ENCODE results near the gene MT1E. TPM values are rescaled to one million over a fixed set of nuclear protein-coding genes. Genes with fewer than 3 reads are reported as not detected.

The MT1E gene
- polyA plus RNA-seq, 1 experiment, result 153 TPM

DNA sequence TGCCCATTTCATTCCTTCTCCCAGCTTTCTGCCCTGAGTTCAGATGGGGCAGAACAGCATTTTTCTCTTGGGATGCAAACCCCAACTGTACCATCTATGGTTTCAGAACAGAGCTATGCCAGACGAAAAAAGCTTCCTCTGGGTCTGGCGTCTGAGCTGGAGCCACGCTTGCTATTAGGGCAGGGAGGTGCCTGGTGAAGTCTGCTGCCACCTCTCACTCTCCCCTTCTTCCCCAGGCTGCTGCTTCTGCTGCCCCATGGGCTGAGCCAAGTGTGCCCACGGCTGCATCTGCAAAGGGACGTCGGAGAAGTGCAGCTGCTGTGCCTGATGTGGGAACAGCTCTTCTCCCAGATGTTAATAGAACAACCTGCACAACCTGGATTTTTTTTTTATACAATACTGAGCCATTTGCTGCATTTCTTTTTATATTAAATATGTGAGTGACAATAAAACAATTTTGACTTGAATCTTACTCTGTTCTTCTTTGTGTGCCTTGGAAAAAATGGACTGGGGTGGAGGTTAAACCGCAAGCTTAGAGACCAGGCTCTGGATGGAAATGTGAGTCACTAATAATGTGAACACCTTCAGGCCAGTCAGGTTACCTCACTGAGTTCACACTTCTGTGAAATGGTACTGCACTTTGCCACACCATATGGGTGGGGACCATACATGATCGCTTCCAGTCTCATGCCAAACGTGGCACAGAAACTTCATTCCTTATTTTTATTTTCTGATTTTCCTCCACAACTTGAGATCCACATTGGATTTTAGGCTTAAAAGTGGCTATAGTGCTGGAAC lies 11.2 kb downstream of the MT1E start:
- Histone ChIP-seq H3K4me3 (ENCODE audit: low read depth, low read length) (no peak overlapping the region), H3K9me3 (ENCODE audit: control insufficient read depth, insufficient read depth, low read length) (no peaks in the 10 kb centered on the region; the same call in 1 of the 2 replicates), H3K27me3 (ENCODE audit: control insufficient read depth, insufficient read depth, low read length) (peaks cover 87% of the 10 kb centered on the region), H3K27ac (ENCODE audit: low read depth, low read length) (no peak overlapping the region)
- TF ChIP-seq CTCF (IDR thresholded peaks at IDR 0.05; ENCODE audit: low read depth, low read length), result no peak
- DNase-seq (ENCODE audit: low read depth, low spot score), result no peak
- ChIA-PET POLR2A (interaction anchor here (3.3 kb wide), 1 partner anchor 11 kb away, joined by 12 read pairs; the partner anchor contains the start of gene MT1E), CTCF (interaction anchor here (0.5 kb wide), 1 partner anchor 478 kb away, joined by 3 read pairs; no protein-coding TSS in a partner anchor)

- H3K27me3 ChIP-seq (ENCODE audit: control insufficient read depth, insufficient read depth, low read length), result peaks cover 83% of the 10 kb centered on the region
- H3K27ac ChIP-seq (ENCODE audit: low read depth, low read length), result no peak within 1 kb of the TSS
- peak within 1 kb of the TSS; percentile 59 for H3K4me3 ChIP-seq (ENCODE audit: low read depth, low read length)
- ChIA-PET POLR2A (no interaction called here), CTCF (no interaction called here)
- TF ChIP-seq CTCF (IDR thresholded peaks at IDR 0.05; ENCODE audit: low read depth, low read length), result no peak
- H3K9me3 ChIP-seq (ENCODE audit: control insufficient read depth, insufficient read depth, low read length), result no peaks in the 10 kb centered on the region; the same call in 1 of the 2 replicates
- DNase-seq (ENCODE audit: low read depth, low spot score), result no peak
Measured at GRCh38 chr16:56637814-56638750, 12.5 kb downstream of the MT1E start, which contains the start of gene MT1A. MT1A (plus strand) TSS chr16:56638666; CDS start chr16:56638739, 73 bp downstream.

GRCh38 chr16:56639045-56639444 lies 13.5 kb downstream of the MT1E start:
- CTCF ChIA-PET, result interaction anchor here (1.0 kb wide), 1 partner anchor 125 kb away, joined by 3 read pairs; no protein-coding TSS in a partner anchor
- H3K9me3 ChIP-seq (ENCODE audit: control insufficient read depth, insufficient read depth, low read length), result no peaks in the 10 kb centered on the region; the same call in 1 of the 2 replicates

GRCh38 chr16:56640076-56640475 lies 14.5 kb downstream of the MT1E start:
- CTCF ChIA-PET, result no interaction called here
- Histone ChIP-seq H3K27ac (ENCODE audit: low read depth, low read length) (no peak overlapping the region), H3K9me3 (ENCODE audit: control insufficient read depth, insufficient read depth, low read length) (no peaks in the 10 kb centered on the region; the same call in 1 of the 2 replicates), H3K4me3 (ENCODE audit: low read depth, low read length) (no peak overlapping the region), H3K27me3 (ENCODE audit: control insufficient read depth, insufficient read depth, low read length) (peaks cover 86% of the 10 kb centered on the region)
- POLR2A ChIA-PET, result no interaction called here
- no peak for TF ChIP-seq CTCF (IDR thresholded peaks at IDR 0.05; ENCODE audit: low read depth, low read length)
- DNase-seq (ENCODE audit: low read depth, low spot score), result no peak

More at GRCh38 chr16:56639045-56639444, 13.5 kb downstream of the MT1E start:
- Histone ChIP-seq H3K4me3 (ENCODE audit: low read depth, low read length) (no peak overlapping the region), H3K27me3 (ENCODE audit: control insufficient read depth, insufficient read depth, low read length) (peaks cover 86% of the 10 kb centered on the region), H3K27ac (ENCODE audit: low read depth, low read length) (no peak overlapping the region)
- POLR2A ChIA-PET, result interaction anchor here (1.1 kb wide), 1 partner anchor 14 kb away, joined by 3 read pairs; the partner anchor contains the start of gene MT1E
- no peak for TF ChIP-seq CTCF (IDR thresholded peaks at IDR 0.05; ENCODE audit: low read depth, low read length)
- no peak for DNase-seq (ENCODE audit: low read depth, low spot score)

Data from AG04450 (cell line).